ENCODE measurements around the gene CCDC146.
A peak's percentile ranks its signal among the peaks of the same experiment; 100 is the strongest.
"Not testable (repeated sequence)": the region's sequence is repeated elsewhere in the genome, so short reads cannot be mapped to it uniquely, and the experiment has no call there.

Gene CCDC146

GRCh38 chr7:77202481-77202976 is 80.1 kb downstream of the CCDC146 start:
- DNase-seq (ENCODE audit: low spot score), result no peak

DNA sequence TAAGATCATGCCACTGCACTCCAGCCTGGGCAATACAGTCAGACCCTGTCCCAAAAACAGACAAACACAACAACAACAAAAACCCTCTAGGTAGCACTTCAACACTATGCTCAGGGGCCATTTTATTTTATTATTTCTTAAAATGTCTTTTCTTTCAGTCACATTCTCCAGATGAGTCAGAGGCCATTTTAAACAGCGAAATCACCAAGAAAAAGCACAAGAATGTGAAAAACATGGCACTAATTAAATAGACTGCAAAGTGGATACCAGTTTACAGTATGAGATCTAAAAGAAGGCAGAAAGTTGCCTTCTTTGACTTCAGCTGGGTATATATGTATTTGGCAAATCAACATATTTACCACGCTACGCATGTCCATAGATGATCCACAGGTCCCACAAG is 83.3 kb downstream of the CCDC146 start:
- no peak for DNase-seq (ENCODE audit: low spot score)

GRCh38 chr7:77208416-77208815 is 86.0 kb downstream of the CCDC146 start:
- no peak for DNase-seq (ENCODE audit: low spot score)

GRCh38 chr7:77209479-77210139 is 87.2 kb downstream of the CCDC146 start:
- no peak for DNase-seq (ENCODE audit: low spot score)

GRCh38 chr7:77216181-77216845 is 93.9 kb downstream of the CCDC146 start:
- no peak for DNase-seq (ENCODE audit: low spot score)

DNA sequence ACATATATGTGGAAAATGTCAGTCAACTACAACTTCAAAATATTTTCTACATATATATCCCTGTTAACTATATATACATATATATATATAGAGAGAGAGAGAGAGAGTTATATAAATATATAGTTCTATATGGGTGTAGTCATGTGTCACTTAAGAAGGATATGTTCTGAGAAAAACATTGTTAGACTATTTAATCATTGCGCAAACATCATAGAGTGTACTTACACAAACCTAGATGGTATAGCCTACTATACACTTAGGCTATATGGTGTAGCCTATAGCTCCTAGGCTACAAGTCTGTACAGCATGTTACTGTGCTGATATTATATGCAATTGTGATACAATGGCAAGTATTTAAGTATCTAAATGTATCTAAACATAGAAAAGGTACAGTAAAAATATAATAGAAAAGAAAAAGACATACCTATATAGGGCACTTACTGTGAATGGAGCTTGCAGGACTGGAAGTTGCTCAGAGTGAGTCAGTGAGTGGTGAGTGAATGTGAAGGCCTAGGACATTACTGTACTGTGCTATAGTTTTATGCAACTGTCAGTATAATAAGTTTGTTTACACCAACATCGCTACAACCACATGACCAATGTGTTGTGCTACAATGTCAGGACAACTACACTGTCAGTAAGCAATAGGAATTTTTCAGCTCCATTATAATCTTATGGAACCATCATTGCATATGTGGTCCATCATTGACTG is 95.2 kb downstream of the CCDC146 start:
- peak; percentile 22 for DNase-seq (ENCODE audit: low spot score)

GRCh38 chr7:77219701-77220331 is 97.4 kb downstream of the CCDC146 start:
- DNase-seq (ENCODE audit: low spot score), result not testable (repeated sequence)

GRCh38 chr7:77222065-77222464 is 99.7 kb downstream of the CCDC146 start:
- DNase-seq (ENCODE audit: low spot score), result no peak

- no peak for DNase-seq (ENCODE audit: low spot score)
Measured at GRCh38 chr7:77222819-77223218, 100.4 kb downstream of the CCDC146 start.

- no peak for DNase-seq (ENCODE audit: low spot score)
Measured at GRCh38 chr7:77223261-77223660, 100.8 kb downstream of the CCDC146 start.

GRCh38 chr7:77226357-77226839 is 104.0 kb downstream of the CCDC146 start:
- DNase-seq (ENCODE audit: low spot score), result no peak

- not testable (repeated sequence) for DNase-seq (ENCODE audit: low spot score)
Measured at GRCh38 chr7:77228795-77229194, 106.4 kb downstream of the CCDC146 start.

DNA sequence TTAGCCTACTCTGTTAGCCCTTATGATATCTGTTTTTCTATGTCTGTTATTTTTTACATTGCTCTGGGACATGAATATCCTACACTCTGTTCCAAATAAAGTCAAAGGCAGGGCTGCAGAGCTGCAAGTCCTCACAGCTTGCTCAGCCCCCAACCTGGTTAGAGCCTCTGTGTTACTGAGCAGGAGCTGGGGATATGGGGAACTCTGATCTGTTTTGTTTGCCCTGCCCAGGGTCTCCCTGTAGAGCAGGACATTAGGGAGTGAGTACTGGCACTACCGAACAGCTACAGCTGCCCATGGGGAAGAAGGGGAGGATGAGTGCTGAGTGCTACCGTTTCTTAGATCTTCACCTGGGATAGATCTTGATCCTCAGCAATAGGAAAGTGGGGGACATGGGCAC is 110.1 kb downstream of the CCDC146 start:
- DNase-seq (ENCODE audit: low spot score), result no peak

- DNase-seq (ENCODE audit: low spot score), result no peak
Measured at GRCh38 chr7:77235276-77235675, 112.9 kb downstream of the CCDC146 start.

- DNase-seq (ENCODE audit: low spot score), result no peak
Measured at GRCh38 chr7:77238703-77239136, 116.3 kb downstream of the CCDC146 start.

- DNase-seq (ENCODE audit: low spot score), result no peak
Measured at GRCh38 chr7:77239471-77239870, 117.1 kb downstream of the CCDC146 start.

- no peak for DNase-seq (ENCODE audit: low spot score)
Measured at GRCh38 chr7:77242068-77242467, 119.7 kb downstream of the CCDC146 start.

DNA sequence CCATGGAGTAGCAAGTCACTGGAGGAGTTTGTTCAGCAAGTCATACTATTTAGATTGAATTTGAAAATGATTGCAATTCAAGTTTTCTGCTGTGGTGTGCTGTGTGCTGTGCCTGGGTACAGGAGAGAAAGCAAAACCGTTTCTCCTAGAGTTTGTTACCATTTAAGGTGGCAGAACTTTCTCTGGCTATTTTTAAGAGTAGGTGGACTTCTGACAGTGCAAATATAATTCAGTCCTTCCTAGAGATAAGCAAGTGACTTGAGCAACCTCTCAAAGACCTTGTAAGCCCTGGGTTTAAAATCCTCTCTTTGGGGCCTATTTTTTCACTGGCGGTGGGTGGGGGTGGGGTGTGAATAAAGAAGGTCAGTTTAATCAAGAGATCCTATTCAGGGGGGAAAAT is 120.1 kb downstream of the CCDC146 start:
- DNase-seq (ENCODE audit: low spot score), result no peak

GRCh38 chr7:77244222-77244934 is 122.0 kb downstream of the CCDC146 start:
- DNase-seq (ENCODE audit: low spot score), result peak; percentile 30

DNA sequence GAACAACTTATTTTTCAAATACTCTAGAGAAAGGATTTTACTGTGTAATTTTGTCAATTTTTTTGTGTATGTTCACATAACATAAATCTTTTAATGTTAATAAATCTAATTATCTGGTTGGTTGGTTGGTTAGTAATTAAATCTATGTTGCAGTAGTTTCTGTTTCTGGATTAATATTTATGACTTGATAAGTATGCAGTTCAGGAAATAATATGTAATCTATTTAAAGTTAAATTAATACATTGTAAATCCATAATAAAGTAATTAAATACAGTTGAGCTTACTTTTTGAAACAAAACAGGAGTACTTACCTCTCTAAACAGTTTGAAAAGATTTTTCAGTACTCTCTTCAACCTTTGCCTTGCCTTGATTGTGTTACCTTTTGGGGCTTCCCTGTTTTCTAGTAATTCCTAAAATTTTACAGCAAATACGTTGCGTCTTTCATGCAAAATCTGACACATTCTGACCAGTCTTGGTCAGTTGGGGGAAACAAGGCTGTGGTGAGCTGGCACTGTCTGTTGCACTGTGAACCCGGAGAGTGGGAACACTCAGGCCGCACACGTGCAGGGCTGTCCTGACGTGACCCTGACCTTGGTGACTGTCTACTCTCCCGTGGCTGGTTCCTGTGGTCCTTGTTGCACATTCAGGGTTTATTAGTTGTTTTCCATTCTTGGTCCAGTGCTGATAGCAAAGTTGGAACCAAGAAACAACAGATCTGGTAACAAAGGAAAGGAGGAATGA is 122.8 kb downstream of the CCDC146 start:
- no peak for DNase-seq (ENCODE audit: low spot score)
